ENCODE results near the gene PCLAF.

- no peak for TF ChIP-seq CTCF (IDR thresholded peaks at IDR 0.05; ENCODE audit: low read depth, low read length, missing input control)
- TF ChIP-seq MAX (IDR thresholded peaks at IDR 0.05): no peak
- no peak for TF ChIP-seq SP1 (IDR thresholded peaks at IDR 0.05)
- TF ChIP-seq JUND (IDR thresholded peaks at IDR 0.05): no peak
- TF ChIP-seq ZBTB33 (IDR thresholded peaks at IDR 0.05): no peak
- no peak for TF ChIP-seq EGR1 (IDR thresholded peaks at IDR 0.05; ENCODE audit: low read depth in 2 of 2)
- TF ChIP-seq YY1 (IDR thresholded peaks at IDR 0.05): no peak
- no peak for TF ChIP-seq GABPA (IDR thresholded peaks at IDR 0.05 in 1 of 2, conservative IDR thresholded peaks at IDR 0.05 in 1 of 2)
- TF ChIP-seq RAD21 (IDR thresholded peaks at IDR 0.05): no peak
- no peak for TF ChIP-seq RXRA (IDR thresholded peaks at IDR 0.05)
- no peak for TF ChIP-seq REST (IDR thresholded peaks at IDR 0.05)
- no peak for TF ChIP-seq TAF1 (conservative IDR thresholded peaks at IDR 0.05)
- TF ChIP-seq ATF3 (IDR thresholded peaks at IDR 0.05): no peak
Measured at GRCh38 chr15:64315216-64315615, 66.0 kb downstream of the PCLAF start.

Measured in liver (tissue), 3 donors.